Measurements from ENCODE around the gene MAN1A1. TPM values are rescaled to one million over a fixed set of nuclear protein-coding genes. Genes with fewer than 3 reads are reported as not detected.

MAN1A1 gene
- total RNA-seq, 4 donors from 2014 or later: 30.0 to 99.0 (median 69.8) TPM

DNA sequence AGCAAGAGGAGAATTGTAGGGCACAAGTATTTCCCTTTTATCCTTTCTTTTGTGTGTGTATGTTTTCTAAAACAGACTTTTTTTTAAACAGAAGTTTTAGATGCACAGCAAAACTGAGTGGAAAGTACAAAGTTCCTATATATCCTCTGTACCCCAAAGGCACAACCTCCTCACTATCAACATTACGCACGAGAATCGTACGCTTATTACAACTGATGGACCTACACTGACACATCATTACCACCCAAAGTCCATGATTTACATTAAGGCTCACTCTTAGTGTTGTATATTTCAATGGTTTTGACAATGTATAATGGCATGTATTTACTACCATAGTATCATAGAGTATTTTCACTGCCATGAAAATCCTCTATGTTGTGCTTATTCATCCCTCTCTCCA lies 32.6 kb downstream of the MAN1A1 start:
- Histone ChIP-seq H3K36me3 (no peaks in the 10 kb centered on the region), H3K9me3 (no peaks in the 10 kb centered on the region), H3K4me1 (no peaks in the 10 kb centered on the region), H3K27me3 (no peaks in the 10 kb centered on the region), H3K27ac (no peak overlapping the region), H3K4me3 (no peak overlapping the region)
- DNase-seq: no peak
- intact Hi-C loops (cut with DNase I; ENCODE audit: low total_unique reads): no loop called here
- TF ChIP-seq, protein P1, sequence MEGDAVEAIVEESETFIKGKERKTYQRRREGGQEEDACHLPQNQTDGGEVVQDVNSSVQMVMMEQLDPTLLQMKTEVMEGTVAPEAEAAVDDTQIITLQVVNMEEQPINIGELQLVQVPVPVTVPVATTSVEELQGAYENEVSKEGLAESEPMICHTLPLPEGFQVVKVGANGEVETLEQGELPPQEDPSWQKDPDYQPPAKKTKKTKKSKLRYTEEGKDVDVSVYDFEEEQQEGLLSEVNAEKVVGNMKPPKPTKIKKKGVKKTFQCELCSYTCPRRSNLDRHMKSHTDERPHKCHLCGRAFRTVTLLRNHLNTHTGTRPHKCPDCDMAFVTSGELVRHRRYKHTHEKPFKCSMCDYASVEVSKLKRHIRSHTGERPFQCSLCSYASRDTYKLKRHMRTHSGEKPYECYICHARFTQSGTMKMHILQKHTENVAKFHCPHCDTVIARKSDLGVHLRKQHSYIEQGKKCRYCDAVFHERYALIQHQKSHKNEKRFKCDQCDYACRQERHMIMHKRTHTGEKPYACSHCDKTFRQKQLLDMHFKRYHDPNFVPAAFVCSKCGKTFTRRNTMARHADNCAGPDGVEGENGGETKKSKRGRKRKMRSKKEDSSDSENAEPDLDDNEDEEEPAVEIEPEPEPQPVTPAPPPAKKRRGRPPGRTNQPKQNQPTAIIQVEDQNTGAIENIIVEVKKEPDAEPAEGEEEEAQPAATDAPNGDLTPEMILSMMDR (IDR thresholded peaks at IDR 0.05): no peak
- TF ChIP-seq POLR2A (IDR thresholded peaks at IDR 0.05): no peak

DNA sequence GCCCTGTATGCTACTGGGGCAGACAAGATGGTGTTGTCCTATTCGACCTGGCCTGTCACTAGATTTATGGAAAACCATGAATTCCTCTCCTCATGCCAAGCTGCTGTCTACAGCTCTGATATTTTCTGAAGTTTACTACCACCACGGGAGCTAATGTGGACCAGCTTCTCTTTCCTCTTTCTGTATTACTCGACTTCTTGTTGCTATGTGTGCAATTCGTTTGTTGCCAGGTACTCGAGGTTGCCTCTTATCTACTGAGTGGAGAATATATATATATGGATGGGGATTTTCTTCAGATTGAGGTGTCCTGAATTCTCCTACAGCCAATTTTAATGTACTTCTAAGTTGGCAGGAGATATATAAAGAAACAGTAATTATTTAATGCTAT lies 34.7 kb downstream of the MAN1A1 start:
- Histone ChIP-seq H3K4me3 (no peak overlapping the region), H3K27me3 (no peaks in the 10 kb centered on the region), H3K9me3 (no peaks in the 10 kb centered on the region), H3K4me1 (no peaks in the 10 kb centered on the region), H3K36me3 (no peaks in the 10 kb centered on the region), H3K27ac (peak overlapping the region; percentile 27 to 37)
- intact Hi-C loops (cut with DNase I; ENCODE audit: low total_unique reads): no loop called here
- no peak for DNase-seq
- TF ChIP-seq POLR2A (IDR thresholded peaks at IDR 0.05): no peak
- TF ChIP-seq, protein P1 (IDR thresholded peaks at IDR 0.05): no peak

DNA sequence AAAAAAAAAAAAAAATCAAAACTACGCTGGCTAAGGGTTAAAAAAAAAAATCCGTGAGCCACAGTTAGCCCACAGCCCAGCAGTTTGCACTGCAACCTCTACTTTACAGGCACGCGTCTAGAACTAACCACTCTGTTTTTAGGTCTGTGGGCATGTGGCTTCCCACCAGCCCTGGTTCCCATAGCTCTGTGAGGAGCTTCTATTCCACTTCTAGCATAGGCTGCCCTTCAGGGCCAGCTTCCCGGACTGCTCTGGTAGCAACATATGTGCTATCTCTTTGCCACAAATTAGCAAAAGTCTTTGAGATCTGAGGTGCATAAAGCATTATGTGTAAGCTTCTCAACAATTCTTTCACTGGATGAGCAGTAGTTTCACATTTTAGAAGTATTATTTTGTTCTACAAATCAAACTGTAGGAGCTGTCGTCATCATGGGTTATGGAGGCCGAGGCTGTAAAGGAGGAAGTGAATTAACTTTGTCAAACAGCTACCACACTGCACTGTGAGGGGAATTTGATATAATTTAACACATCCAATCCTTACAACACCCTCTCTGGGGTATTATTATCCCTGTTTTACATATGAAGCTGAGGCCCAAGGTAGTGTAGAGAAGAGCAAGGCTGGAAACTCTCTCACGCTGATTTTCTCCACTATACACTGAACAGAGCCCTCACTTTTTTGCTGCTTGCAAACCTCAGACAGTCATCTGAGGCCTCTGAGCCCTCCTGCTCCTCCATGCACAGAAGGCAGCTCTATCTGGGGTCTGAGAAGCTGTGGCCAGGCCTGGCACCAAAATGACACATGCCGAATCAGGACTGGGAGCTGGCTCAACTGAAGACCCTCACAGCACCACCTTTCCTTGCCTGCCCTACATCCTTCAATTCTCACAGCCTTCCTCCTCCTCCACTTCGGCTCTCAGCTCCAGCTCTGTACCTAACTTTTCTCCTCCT lies 35.4 kb downstream of the MAN1A1 start:
- Histone ChIP-seq H3K4me1 (no peaks in the 10 kb centered on the region), H3K9me3 (no peaks in the 10 kb centered on the region)

DNA sequence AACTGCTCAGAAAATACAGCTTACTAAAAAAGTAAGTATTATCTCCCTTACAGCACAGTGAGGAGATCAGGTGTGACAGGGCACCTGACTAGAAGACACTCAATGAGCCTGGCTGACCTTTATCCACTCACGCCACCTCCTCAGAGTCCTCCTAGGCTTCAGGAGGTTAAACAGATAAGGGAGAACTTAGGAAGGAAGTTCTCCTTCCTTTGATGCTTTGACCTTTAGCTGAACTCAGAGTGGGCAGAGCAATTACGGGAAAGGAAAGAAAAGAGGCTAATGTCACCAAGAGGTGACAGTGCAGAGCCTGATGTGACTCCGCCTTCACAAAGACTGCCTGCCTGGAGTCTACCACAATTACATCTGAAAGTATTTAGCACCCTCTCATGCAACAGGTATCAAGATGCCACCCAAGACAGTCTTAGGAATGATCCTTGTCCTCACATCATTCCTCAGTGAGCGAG lies 36.7 kb downstream of the MAN1A1 start:
- no peaks in the 10 kb centered on the region for H3K36me3 ChIP-seq
- H3K27me3 ChIP-seq: no peaks in the 10 kb centered on the region
- no peaks in the 10 kb centered on the region for H3K4me1 ChIP-seq
- no peak overlapping the region for H3K27ac ChIP-seq
- no peaks in the 10 kb centered on the region for H3K9me3 ChIP-seq
- TF ChIP-seq POLR2A (IDR thresholded peaks at IDR 0.05): no peak
- TF ChIP-seq, protein P1 (IDR thresholded peaks at IDR 0.05): no peak
- H3K4me3 ChIP-seq: no peak overlapping the region
- no peak for DNase-seq
- intact Hi-C loops (cut with DNase I; ENCODE audit: low total_unique reads): no loop called here

More for the DNA sequence above, 35.4 kb downstream of the MAN1A1 start:
- Histone ChIP-seq H3K27ac (peak overlapping the region; percentile 27 to 37), H3K27me3 (no peaks in the 10 kb centered on the region), H3K4me3 (no peak overlapping the region), H3K36me3 (no peaks in the 10 kb centered on the region)
- intact Hi-C loops (cut with DNase I; ENCODE audit: low total_unique reads): no loop called here
- TF ChIP-seq, protein P1 (IDR thresholded peaks at IDR 0.05): no peak
- TF ChIP-seq POLR2A (IDR thresholded peaks at IDR 0.05): no peak
- no peak for DNase-seq

GRCh38 chr6:119312441-119312840 lies 37.1 kb downstream of the MAN1A1 start:
- H3K27me3 ChIP-seq: no peaks in the 10 kb centered on the region
- no peak overlapping the region for H3K27ac ChIP-seq
- intact Hi-C loops (cut with DNase I; ENCODE audit: low total_unique reads): no loop called here
- no peaks in the 10 kb centered on the region for H3K36me3 ChIP-seq
- no peak overlapping the region for H3K4me3 ChIP-seq
- H3K4me1 ChIP-seq: no peaks in the 10 kb centered on the region
- no peaks in the 10 kb centered on the region for H3K9me3 ChIP-seq
- TF ChIP-seq, protein P1 (IDR thresholded peaks at IDR 0.05): no peak
- TF ChIP-seq POLR2A (IDR thresholded peaks at IDR 0.05): no peak
- no peak for DNase-seq

Measured in uterus (tissue), 4 donors.